ENCODE measurements around the gene INSRR. TPM values are rescaled to one million over a fixed set of nuclear protein-coding genes. Genes with fewer than 3 reads are reported as not detected.

The INSRR gene
- total RNA-seq, 1 experiment from 2014 or later: not detected

GRCh38 chr1:156841295-156841855, 17.5 kb downstream of the INSRR start:
- no peak for DNase-seq
- Histone ChIP-seq H3K36me3 (ENCODE audit: low read depth) (no peaks in the 10 kb centered on the region), H3K9me2 (ENCODE audit: insufficient read depth) (no peaks in the 10 kb centered on the region), H3K27me3 (ENCODE audit: insufficient read depth, low read depth) (peaks cover 13% of the 10 kb centered on the region; the same call in 1 of the 2 replicates), H3K4me1 (replicated peaks; ENCODE audit: insufficient read depth) (no peaks in the 10 kb centered on the region), H3K9me3 (ENCODE audit: insufficient read depth, low read depth) (no peaks in the 10 kb centered on the region), H3K27ac (no peak overlapping the region), H3K4me2 (no peak overlapping the region), H3F3A (ENCODE audit: insufficient read depth, low read depth) (no peaks in the 10 kb centered on the region), H3K79me2 (ENCODE audit: low read depth) (no peaks in the 10 kb centered on the region), H4K20me1 (ENCODE audit: insufficient read depth) (no peaks in the 10 kb centered on the region), H3K4me3 (no peak overlapping the region), H2AFZ (no peak overlapping the region)
- ChIA-PET POLR2A (ENCODE audit: unreplicated experiment) (no interaction called here), CTCF (no interaction called here)
- TF ChIP-seq EZH2 (IDR thresholded peaks at IDR 0.05; ENCODE audit: low read depth) (no peak), CTCF (conservative IDR thresholded peaks at IDR 0.05) (no peak)
- BruUV-seq (replicated peaks): no TSS peak
- intact Hi-C loops (cut with micrococcal nuclease; ENCODE audit: unreplicated experiment): no loop called here

GRCh38 chr1:156840898-156841279, 18.0 kb downstream of the INSRR start:
- no peaks in the 10 kb centered on the region for H3F3A ChIP-seq (ENCODE audit: insufficient read depth, low read depth)
- intact Hi-C loops (cut with micrococcal nuclease; ENCODE audit: unreplicated experiment): no loop called here
- no peaks in the 10 kb centered on the region for H4K20me1 ChIP-seq (ENCODE audit: insufficient read depth)
- no peak overlapping the region for H2AFZ ChIP-seq
- DNase-seq: no peak
- H3K4me3 ChIP-seq: no peak overlapping the region
- H3K4me2 ChIP-seq: no peak overlapping the region
- ChIA-PET CTCF (no interaction called here), POLR2A (ENCODE audit: unreplicated experiment) (no interaction called here)
- no peaks in the 10 kb centered on the region for H3K79me2 ChIP-seq (ENCODE audit: low read depth)
- no peaks in the 10 kb centered on the region for H3K36me3 ChIP-seq (ENCODE audit: low read depth)
- H3K27ac ChIP-seq: no peak overlapping the region
- no peaks in the 10 kb centered on the region for H3K9me2 ChIP-seq (ENCODE audit: insufficient read depth)
- TF ChIP-seq CTCF (conservative IDR thresholded peaks at IDR 0.05) (no peak), EZH2 (IDR thresholded peaks at IDR 0.05; ENCODE audit: low read depth) (no peak)
- no peaks in the 10 kb centered on the region for H3K4me1 ChIP-seq (replicated peaks; ENCODE audit: insufficient read depth)
- H3K9me3 ChIP-seq (ENCODE audit: insufficient read depth, low read depth): no peaks in the 10 kb centered on the region
- peaks cover 18% of the 10 kb centered on the region; the same call in 1 of the 2 replicates for H3K27me3 ChIP-seq (ENCODE audit: insufficient read depth, low read depth)
- no TSS peak for BruUV-seq (replicated peaks)

- no TSS peak for BruUV-seq (replicated peaks)
- ChIA-PET CTCF (no interaction called here), POLR2A (ENCODE audit: unreplicated experiment) (no interaction called here)
- intact Hi-C loops (cut with micrococcal nuclease; ENCODE audit: unreplicated experiment): no loop called here
- H3K4me3 ChIP-seq: no peak overlapping the region
- TF ChIP-seq CTCF (conservative IDR thresholded peaks at IDR 0.05) (no peak), EZH2 (IDR thresholded peaks at IDR 0.05; ENCODE audit: low read depth) (no peak)
- no peak overlapping the region for H2AFZ ChIP-seq
- DNase-seq: no peak
- H3K36me3 ChIP-seq (ENCODE audit: low read depth): no peaks in the 10 kb centered on the region
- H3K27ac ChIP-seq: no peak overlapping the region
- H3K4me1 ChIP-seq (replicated peaks; ENCODE audit: insufficient read depth): no peaks in the 10 kb centered on the region
- H3K9me2 ChIP-seq (ENCODE audit: insufficient read depth): no peaks in the 10 kb centered on the region
- no peaks in the 10 kb centered on the region for H3F3A ChIP-seq (ENCODE audit: insufficient read depth, low read depth)
- no peak overlapping the region for H3K4me2 ChIP-seq
- no peaks in the 10 kb centered on the region for H3K9me3 ChIP-seq (ENCODE audit: insufficient read depth, low read depth)
- no peaks in the 10 kb centered on the region for H4K20me1 ChIP-seq (ENCODE audit: insufficient read depth)
- no peaks in the 10 kb centered on the region for H3K79me2 ChIP-seq (ENCODE audit: low read depth)
- H3K27me3 ChIP-seq (ENCODE audit: insufficient read depth, low read depth): peaks cover 23% of the 10 kb centered on the region; the same call in 1 of the 2 replicates
These were observed 18.6 kb downstream of the INSRR start for GRCh38 chr1:156840186-156840897.

All from PC-9 (cell line).